ENCODE data around the gene NOBOX. TPM values are rescaled to one million over a fixed set of nuclear protein-coding genes. Genes with fewer than 3 reads are reported as not detected.
A peak's percentile ranks its signal among the peaks of the same experiment; 100 is the strongest.
"Not testable (repeated sequence)": the region's sequence is repeated elsewhere in the genome, so short reads cannot be mapped to it uniquely, and the experiment has no call there.

NOBOX gene
- total RNA-seq, 1 donor from 2014 or later = not detected

DNA sequence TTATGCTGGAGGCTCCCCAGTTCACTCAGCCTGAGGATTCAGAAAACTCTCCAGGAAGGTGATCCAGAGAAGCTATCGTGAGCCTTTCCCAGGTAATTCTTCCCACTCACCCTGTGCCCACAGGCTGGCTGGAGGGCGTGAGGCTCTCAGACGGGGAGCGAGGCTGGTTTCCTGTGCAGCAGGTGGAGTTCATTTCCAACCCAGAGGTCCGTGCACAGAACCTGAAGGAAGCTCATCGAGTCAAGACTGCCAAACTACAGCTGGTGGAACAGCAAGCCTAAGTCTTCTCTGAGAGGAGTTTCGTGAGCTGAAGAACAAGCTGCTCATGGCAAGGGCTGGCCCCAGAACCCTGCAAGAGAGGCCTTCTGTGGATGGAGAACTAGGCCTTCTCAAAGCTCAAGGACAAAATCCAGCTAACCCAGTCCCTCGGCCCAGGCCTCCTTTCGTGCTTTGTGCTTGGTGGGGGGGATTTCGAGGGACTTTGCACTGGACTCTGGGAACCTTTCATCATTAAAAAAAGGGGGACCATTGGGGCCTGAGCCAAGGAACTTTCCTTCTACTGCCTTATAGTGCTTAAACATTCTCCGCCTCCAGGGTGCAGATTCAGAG is 23.6 kb downstream of the NOBOX start:
- no peaks in the 10 kb centered on the region for H3K27me3 ChIP-seq (ENCODE audit: control insufficient read depth, insufficient read depth, low read length)
- no peak overlapping the region for H3K4me3 ChIP-seq (ENCODE audit: low read depth, low read length)
- DNase-seq (ENCODE audit: low read depth) = no peak
- no peak for FAIRE-seq
- H3K36me3 ChIP-seq (ENCODE audit: control insufficient read depth, insufficient read depth, low read length) = peaks cover 15% of the 10 kb centered on the region
- TF ChIP-seq CTCF (IDR thresholded peaks at IDR 0.05; ENCODE audit: insufficient read depth, low read length, severe bottlenecking) = no peak

DNA sequence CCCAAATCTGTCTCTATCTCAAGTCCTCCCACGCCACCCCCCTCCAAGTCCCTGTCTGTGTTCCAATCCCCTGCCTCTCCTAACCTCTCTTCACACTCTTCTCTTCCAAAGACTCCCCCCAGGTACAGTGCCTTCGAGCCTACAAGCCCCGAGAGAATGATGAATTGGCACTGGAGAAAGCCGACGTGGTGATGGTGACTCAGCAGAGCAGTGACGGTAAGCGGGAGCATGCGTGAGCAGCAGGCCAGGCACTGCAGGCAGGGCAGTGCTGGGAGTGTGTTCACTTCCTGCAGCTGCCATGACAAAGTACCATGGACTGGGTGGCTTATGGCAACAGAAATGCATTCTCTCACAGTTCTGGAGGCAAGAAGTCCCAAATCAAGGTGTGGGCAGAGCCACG is 24.8 kb downstream of the NOBOX start:
- DNase-seq (ENCODE audit: low read depth) (no peak), FAIRE-seq (no peak)
- H3K36me3 ChIP-seq (ENCODE audit: control insufficient read depth, insufficient read depth, low read length) = peaks cover 15% of the 10 kb centered on the region
- TF ChIP-seq CTCF (IDR thresholded peaks at IDR 0.05; ENCODE audit: insufficient read depth, low read length, severe bottlenecking) = no peak
- no peaks in the 10 kb centered on the region for H3K27me3 ChIP-seq (ENCODE audit: control insufficient read depth, insufficient read depth, low read length)
- no peak overlapping the region for H3K4me3 ChIP-seq (ENCODE audit: low read depth, low read length)

DNA sequence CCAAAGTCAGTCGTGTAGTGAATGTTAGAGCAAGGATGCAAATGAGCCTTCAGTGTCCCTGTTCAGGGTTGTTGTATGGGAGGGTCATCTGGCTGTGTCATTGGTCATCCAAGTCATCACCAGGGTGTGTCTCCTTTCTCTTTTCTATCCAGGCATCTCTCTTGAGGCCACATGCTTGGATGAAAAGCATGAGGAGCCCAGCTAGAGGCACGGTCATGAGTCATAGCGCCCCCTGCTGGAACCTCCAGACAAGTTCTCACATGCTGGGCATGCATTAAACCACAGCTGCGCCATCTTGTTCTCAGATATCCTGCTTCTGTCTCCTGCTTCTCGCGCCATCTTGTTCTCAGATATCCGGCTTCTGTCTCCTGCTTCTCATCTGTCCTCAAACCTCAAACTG is 34.3 kb downstream of the NOBOX start:
- not testable (repeated sequence) for FAIRE-seq; H3K36me3 ChIP-seq (ENCODE audit: control insufficient read depth, insufficient read depth, low read length); DNase-seq (ENCODE audit: low read depth); H3K4me3 ChIP-seq (ENCODE audit: low read depth, low read length); H3K27me3 ChIP-seq (ENCODE audit: control insufficient read depth, insufficient read depth, low read length)

DNA sequence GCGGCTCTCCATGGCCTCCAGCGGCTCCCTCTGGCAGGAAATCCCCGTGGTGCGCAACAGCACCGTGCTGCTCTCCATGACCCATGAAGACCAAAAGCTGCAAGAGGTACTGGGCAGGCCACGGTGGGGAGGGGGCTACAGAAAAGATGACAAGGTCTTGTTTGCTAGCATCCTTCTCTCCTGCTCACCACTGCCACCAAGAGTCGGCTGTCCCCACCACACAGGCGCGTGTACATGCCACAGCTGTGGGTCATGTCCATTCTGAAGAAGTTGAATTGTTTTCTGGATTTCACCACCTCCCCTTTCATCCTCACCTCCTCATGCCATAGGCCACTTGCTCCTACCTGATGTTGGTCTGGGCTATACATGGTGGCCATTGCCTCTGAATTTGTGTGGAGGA is 36.2 kb downstream of the NOBOX start:
- FAIRE-seq; DNase-seq (ENCODE audit: low read depth): not testable (repeated sequence)

DNA sequence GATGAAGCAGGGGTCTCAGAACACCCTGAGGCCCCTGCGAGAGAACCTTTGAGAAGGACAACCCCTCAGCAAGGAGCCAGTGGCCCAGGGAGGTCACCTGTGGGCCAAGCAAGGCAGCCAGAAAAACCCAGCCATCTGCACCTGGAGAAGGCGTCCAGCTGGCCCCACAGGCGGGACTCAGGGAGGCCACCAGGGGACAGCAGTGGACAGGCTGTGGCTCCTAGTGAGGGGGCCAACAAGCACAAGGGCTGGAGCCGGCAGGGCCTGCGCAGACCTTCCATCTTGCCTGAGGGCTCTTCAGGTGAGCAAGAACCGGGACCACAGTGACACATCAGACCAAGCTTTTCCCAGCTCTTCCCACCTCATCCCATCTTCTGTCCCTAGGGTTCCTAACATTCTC is 38.0 kb downstream of the NOBOX start:
- FAIRE-seq; H3K36me3 ChIP-seq (ENCODE audit: control insufficient read depth, insufficient read depth, low read length); H3K27me3 ChIP-seq (ENCODE audit: control insufficient read depth, insufficient read depth, low read length); DNase-seq (ENCODE audit: low read depth); H3K4me3 ChIP-seq (ENCODE audit: low read depth, low read length): not testable (repeated sequence)

More for the DNA sequence above, 36.2 kb downstream of the NOBOX start:
- not testable (repeated sequence) for H3K4me3 ChIP-seq (ENCODE audit: low read depth, low read length); H3K27me3 ChIP-seq (ENCODE audit: control insufficient read depth, insufficient read depth, low read length); H3K36me3 ChIP-seq (ENCODE audit: control insufficient read depth, insufficient read depth, low read length)

DNA sequence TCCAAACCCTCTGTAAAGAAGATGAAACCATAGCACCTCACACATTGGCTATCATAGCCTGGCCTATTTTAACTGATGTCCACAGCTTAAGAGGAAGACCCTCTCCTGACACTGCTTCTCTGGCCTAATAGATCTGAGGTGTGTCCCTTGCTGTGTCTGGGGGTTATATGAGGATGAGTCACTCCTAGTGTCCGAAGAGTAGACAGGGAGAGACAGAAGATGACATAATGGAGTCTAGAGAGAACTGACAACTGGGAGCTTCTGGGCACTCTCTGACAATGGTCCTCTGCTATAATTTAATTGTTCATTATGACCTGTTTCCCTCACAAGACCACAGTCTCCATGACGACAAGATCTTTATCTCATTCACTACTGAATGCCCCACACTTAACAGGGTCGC is 41.4 kb downstream of the NOBOX start:
- H3K36me3 ChIP-seq (ENCODE audit: control insufficient read depth, insufficient read depth, low read length); H3K27me3 ChIP-seq (ENCODE audit: control insufficient read depth, insufficient read depth, low read length); H3K4me3 ChIP-seq (ENCODE audit: low read depth, low read length); FAIRE-seq; DNase-seq (ENCODE audit: low read depth): not testable (repeated sequence)

DNA sequence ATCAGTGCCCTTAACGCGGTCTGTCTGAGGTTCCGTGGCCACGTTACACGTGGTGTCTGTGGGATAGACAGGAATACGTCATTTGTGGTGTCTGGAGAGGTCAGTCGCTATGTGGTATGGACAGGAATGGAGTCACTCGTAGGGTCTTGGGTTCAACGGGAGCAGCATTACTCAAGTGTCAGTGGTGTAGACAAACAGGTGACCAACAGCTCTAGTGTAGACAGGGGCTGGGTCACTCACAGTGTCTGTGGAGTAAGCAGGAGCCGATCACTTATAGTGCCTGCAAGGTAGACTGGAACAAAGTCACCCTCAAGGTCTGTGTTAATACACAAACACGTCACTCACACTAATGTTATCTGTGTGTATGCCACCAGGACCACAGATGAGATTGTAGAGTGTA is 46.6 kb downstream of the NOBOX start:
- FAIRE-seq; H3K36me3 ChIP-seq (ENCODE audit: control insufficient read depth, insufficient read depth, low read length); DNase-seq (ENCODE audit: low read depth); H3K27me3 ChIP-seq (ENCODE audit: control insufficient read depth, insufficient read depth, low read length); H3K4me3 ChIP-seq (ENCODE audit: low read depth, low read length): not testable (repeated sequence)

- not testable (repeated sequence) for H3K36me3 ChIP-seq (ENCODE audit: control insufficient read depth, insufficient read depth, low read length); DNase-seq (ENCODE audit: low read depth); FAIRE-seq; H3K4me3 ChIP-seq (ENCODE audit: low read depth, low read length); H3K27me3 ChIP-seq (ENCODE audit: control insufficient read depth, insufficient read depth, low read length)
Measured at GRCh38 chr7:144356185-144356584, 47.3 kb downstream of the NOBOX start.

DNA sequence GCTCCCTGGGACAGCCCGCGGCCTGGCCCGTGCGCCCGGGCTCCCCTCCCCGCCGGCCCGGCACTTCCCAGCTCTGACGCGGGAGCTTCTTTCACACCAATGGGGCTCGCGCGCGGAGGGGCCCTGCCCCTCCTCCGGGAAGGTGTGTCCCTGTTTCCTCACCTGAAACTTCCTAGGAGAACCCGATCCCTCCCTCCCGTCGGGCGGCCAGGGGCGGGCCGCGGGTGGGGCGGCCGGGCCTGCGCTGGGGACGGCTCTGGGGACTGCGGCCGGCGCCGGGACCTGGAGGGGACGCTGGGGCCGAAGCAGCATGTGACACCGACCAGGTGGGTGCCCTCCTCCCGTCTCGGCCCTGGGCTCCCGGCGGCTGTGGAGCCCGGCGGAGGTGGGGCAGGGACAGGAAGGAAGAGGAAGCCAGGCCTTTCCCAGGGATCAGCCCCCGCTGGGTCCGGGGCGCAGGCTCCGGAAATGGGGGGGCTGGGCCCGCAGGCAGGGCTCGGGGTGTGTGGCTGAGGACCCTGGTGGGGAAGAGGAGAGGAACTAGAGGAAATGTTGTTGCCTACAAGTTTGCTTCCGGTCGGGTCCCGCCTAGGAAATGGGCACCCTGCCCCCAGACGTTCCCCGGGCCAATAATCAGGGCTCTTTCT is 48.2 kb downstream of the NOBOX start, which contains the start of gene ARHGEF5:
ARHGEF5 (plus strand) TSS at position 227 of the 647 bp plus-strand sequence. CDS start 7,268 bp downstream, outside the sequence.
- H3K36me3 ChIP-seq (ENCODE audit: control insufficient read depth, insufficient read depth, low read length); H3K27me3 ChIP-seq (ENCODE audit: control insufficient read depth, insufficient read depth, low read length); FAIRE-seq; DNase-seq (ENCODE audit: low read depth): not testable (repeated sequence)
- H3K4me3 ChIP-seq (ENCODE audit: low read depth, low read length) = peak within 1 kb of the TSS; percentile 10

- H3K4me3 ChIP-seq (ENCODE audit: low read depth, low read length); H3K27me3 ChIP-seq (ENCODE audit: control insufficient read depth, insufficient read depth, low read length); H3K36me3 ChIP-seq (ENCODE audit: control insufficient read depth, insufficient read depth, low read length); FAIRE-seq; DNase-seq (ENCODE audit: low read depth): not testable (repeated sequence)
Measured at GRCh38 chr7:144351667-144352066, 51.8 kb downstream of the NOBOX start.

DNA sequence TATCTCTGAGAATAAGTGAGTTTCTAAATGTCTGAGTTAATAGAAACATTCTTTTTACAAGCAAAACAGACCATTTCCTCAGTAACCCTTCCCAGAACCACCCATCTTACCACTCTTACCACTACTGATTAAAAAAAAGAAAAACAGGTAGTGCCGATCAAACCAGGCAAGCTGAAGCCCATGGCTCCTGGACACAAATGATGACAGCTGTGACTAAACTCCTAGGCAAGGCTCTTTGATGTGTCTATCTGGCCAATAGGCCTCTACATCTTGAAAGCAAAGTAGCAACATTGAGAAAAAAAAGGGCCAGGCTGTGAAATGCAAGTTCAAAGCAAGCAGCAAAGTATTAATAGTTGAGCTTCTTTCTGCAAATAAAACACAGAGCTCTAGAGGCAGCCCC is 54.9 kb downstream of the NOBOX start:
- H3K4me3 ChIP-seq (ENCODE audit: low read depth, low read length); H3K27me3 ChIP-seq (ENCODE audit: control insufficient read depth, insufficient read depth, low read length); FAIRE-seq; H3K36me3 ChIP-seq (ENCODE audit: control insufficient read depth, insufficient read depth, low read length); DNase-seq (ENCODE audit: low read depth): not testable (repeated sequence)
